C4-2B (cell line): ENCODE measurements around the gene DUSP16.
"Not testable (repeated sequence)": the region's sequence is repeated elsewhere in the genome, so short reads cannot be mapped to it uniquely, and the experiment has no call there.

ENCODE experiments used
- H3K27ac ChIP-seq: fragments of 450-650 bp; 2 replicates; pipeline ENCODE4 v1.5.1; 2017
- CTCF ChIP-seq: fragments of 450-650 bp; conservative IDR thresholded peaks from 2 replicates; pipeline ENCODE4 v1.5.1; 2017; ENCODE audit warnings: mild to moderate bottlenecking
- ZFX ChIP-seq: fragments of 450-650 bp; IDR thresholded peaks from 2 replicates; pipeline ENCODE4 v1.6.1; 2017

Gene DUSP16

GRCh38 chr12:12606781-12607589 is 44.3 kb upstream of the DUSP16 start:
- TF ChIP-seq ZFX = no peak
- no peak for TF ChIP-seq CTCF
- H3K27ac ChIP-seq = no peak overlapping the region

- no peak for TF ChIP-seq ZFX
- no peak for TF ChIP-seq CTCF
- no peak overlapping the region for H3K27ac ChIP-seq
These were observed 42.1 kb upstream of the DUSP16 start for GRCh38 chr12:12604740-12605139.

GRCh38 chr12:12600659-12601058 is 38.0 kb upstream of the DUSP16 start:
- no peak overlapping the region for H3K27ac ChIP-seq
- TF ChIP-seq ZFX (no peak), CTCF (no peak)

- no peak for TF ChIP-seq ZFX
- TF ChIP-seq CTCF = no peak
- no peak overlapping the region for H3K27ac ChIP-seq
These were observed 37.3 kb upstream of the DUSP16 start for GRCh38 chr12:12599750-12600643.

GRCh38 chr12:12598864-12599263 is 36.2 kb upstream of the DUSP16 start:
- H3K27ac ChIP-seq = no peak overlapping the region
- TF ChIP-seq ZFX = no peak
- no peak for TF ChIP-seq CTCF

- not testable (repeated sequence) for H3K27ac ChIP-seq
These were observed 33.9 kb upstream of the DUSP16 start for GRCh38 chr12:12596598-12596997.

- not testable (repeated sequence) for H3K27ac ChIP-seq
These were observed 33.3 kb upstream of the DUSP16 start for GRCh38 chr12:12595929-12596328.

GRCh38 chr12:12592930-12593329 is 30.3 kb upstream of the DUSP16 start:
- no peak overlapping the region for H3K27ac ChIP-seq
- TF ChIP-seq CTCF (no peak), ZFX (no peak)
